ENCODE data around the gene GPSM1.

Gene GPSM1

DNA sequence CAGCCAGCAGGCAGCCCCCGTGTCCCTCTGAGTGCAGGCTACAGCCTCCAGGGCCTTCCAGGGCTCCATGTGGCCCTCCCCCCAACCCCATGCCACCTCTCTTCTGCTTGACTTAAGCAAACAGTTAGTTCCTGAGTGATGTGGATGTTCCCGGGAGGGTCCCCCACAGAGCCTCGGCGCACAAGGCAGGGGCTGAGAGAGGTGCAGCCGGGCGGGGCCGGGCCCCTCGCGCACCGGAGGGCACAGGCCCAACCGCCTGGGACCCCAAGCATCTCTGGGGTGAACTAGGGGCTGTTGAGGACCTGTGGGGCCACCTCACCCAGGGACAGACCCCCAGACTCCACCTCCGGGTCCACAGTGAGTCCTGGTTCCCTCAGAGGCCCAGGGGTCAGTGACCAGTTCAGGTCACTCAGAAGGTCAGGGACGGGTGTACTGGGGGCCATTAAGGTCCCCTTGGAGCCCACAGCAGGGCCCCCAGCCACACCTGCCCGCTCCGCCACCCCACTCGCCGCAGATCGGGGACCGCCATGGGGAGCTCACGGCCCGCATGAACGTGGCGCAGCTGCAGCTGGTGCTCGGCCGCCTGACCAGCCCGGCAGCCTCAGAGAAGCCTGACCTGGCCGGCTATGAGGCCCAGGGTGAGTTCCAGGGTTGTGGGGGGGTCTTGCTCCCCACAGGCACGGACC, 13.2 kb downstream of the GPSM1 start:
- H3K27me3 ChIP-seq (ENCODE audit: insufficient read depth, low read length), result no peaks in the 10 kb centered on the region
- H3K4me3 ChIP-seq (ENCODE audit: low read length), result no peak overlapping the region
- no peaks in the 10 kb centered on the region for H3K9me3 ChIP-seq (ENCODE audit: insufficient read depth, low read depth, low read length)
- no peak overlapping the region for H3K9ac ChIP-seq (ENCODE audit: low read depth, low read length)
- no peaks in the 10 kb centered on the region for H3K36me3 ChIP-seq (ENCODE audit: insufficient read depth, low read depth, low read length)
- H3K4me1 ChIP-seq (ENCODE audit: insufficient read depth, low read length), result no peaks in the 10 kb centered on the region
- H3K27ac ChIP-seq (ENCODE audit: low read length), result no peak overlapping the region

DNA sequence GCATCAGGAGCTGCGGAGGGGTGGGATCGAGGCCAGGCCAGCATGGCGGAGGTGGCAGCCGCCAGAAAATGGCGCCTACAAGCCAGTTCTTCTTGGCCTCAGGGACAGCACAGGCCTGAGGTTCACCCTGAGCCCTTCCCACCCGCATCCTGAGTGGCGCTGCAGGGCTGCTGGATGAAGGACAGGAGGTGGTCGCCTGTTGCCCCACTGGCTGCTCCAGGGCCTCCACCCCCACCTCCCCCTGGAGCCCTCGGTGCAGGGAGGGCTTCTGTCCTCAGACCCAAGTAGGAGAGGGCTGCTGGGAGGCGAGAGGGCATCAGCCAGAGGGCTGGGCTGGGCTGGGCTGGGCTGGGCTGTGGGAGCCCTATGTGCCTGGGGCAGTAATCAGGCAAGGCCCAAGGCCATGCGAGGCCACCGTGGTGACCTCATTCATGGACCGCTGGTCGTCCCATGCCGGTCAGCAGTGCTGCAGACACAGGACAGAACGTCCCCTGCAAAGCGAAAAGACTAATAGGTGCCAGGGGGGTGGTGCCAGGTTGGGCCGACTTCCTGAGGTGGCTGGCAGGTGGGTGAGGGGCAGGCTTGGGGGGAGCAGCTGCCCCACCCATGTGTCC, 13.8 kb downstream of the GPSM1 start:
- no peaks in the 10 kb centered on the region for H3K36me3 ChIP-seq (ENCODE audit: insufficient read depth, low read depth, low read length)
- no peaks in the 10 kb centered on the region for H3K27me3 ChIP-seq (ENCODE audit: insufficient read depth, low read length)
- no peaks in the 10 kb centered on the region for H3K4me1 ChIP-seq (ENCODE audit: insufficient read depth, low read length)

GRCh38 chr9:136341769-136342168, 14.4 kb downstream of the GPSM1 start:
- Histone ChIP-seq H3K4me1 (ENCODE audit: insufficient read depth, low read length) (no peaks in the 10 kb centered on the region), H3K36me3 (ENCODE audit: insufficient read depth, low read depth, low read length) (no peaks in the 10 kb centered on the region), H3K9me3 (ENCODE audit: insufficient read depth, low read depth, low read length) (no peaks in the 10 kb centered on the region), H3K27me3 (ENCODE audit: insufficient read depth, low read length) (no peaks in the 10 kb centered on the region), H3K27ac (ENCODE audit: low read length) (no peak overlapping the region), H3K9ac (ENCODE audit: low read depth, low read length) (no peak overlapping the region; the same call in 1 of the 2 replicates), H3K4me3 (ENCODE audit: low read length) (peak overlapping the region; percentile 66; the same call in 1 of the 2 replicates)

More for the DNA sequence above, 13.8 kb downstream of the GPSM1 start:
- Histone ChIP-seq H3K4me3 (ENCODE audit: low read length) (no peak overlapping the region), H3K27ac (ENCODE audit: low read length) (no peak overlapping the region), H3K9me3 (ENCODE audit: insufficient read depth, low read depth, low read length) (no peaks in the 10 kb centered on the region), H3K9ac (ENCODE audit: low read depth, low read length) (no peak overlapping the region)

GRCh38 chr9:136342181-136343120, 15.1 kb downstream of the GPSM1 start:
- Histone ChIP-seq H3K4me3 (ENCODE audit: low read length) (peak overlapping the region; percentile 66; the same call in 1 of the 2 replicates), H3K9ac (ENCODE audit: low read depth, low read length) (peak overlapping the region; percentile 73)

GRCh38 chr9:136343121-136343883, 16.0 kb downstream of the GPSM1 start:
- H3K4me3 ChIP-seq (ENCODE audit: low read length), result peak overlapping the region; percentile 66; the same call in 1 of the 2 replicates

More at GRCh38 chr9:136342181-136343120, 15.1 kb downstream of the GPSM1 start:
- H3K27ac ChIP-seq (ENCODE audit: low read length), result no peak overlapping the region
- H3K36me3 ChIP-seq (ENCODE audit: insufficient read depth, low read depth, low read length), result no peaks in the 10 kb centered on the region
- H3K27me3 ChIP-seq (ENCODE audit: insufficient read depth, low read length), result no peaks in the 10 kb centered on the region
- H3K4me1 ChIP-seq (ENCODE audit: insufficient read depth, low read length), result no peaks in the 10 kb centered on the region
- no peaks in the 10 kb centered on the region for H3K9me3 ChIP-seq (ENCODE audit: insufficient read depth, low read depth, low read length)

GRCh38 chr9:136343884-136344269, 16.5 kb downstream of the GPSM1 start:
- no peaks in the 10 kb centered on the region for H3K36me3 ChIP-seq (ENCODE audit: insufficient read depth, low read depth, low read length)
- no peak overlapping the region for H3K4me3 ChIP-seq (ENCODE audit: low read length)
- H3K27ac ChIP-seq (ENCODE audit: low read length), result no peak overlapping the region
- no peaks in the 10 kb centered on the region for H3K4me1 ChIP-seq (ENCODE audit: insufficient read depth, low read length)
- no peaks in the 10 kb centered on the region for H3K27me3 ChIP-seq (ENCODE audit: insufficient read depth, low read length)
- no peaks in the 10 kb centered on the region for H3K9me3 ChIP-seq (ENCODE audit: insufficient read depth, low read depth, low read length)
- no peak overlapping the region for H3K9ac ChIP-seq (ENCODE audit: low read depth, low read length)

More at GRCh38 chr9:136343121-136343883, 16.0 kb downstream of the GPSM1 start:
- Histone ChIP-seq H3K4me1 (ENCODE audit: insufficient read depth, low read length) (no peaks in the 10 kb centered on the region), H3K36me3 (ENCODE audit: insufficient read depth, low read depth, low read length) (no peaks in the 10 kb centered on the region), H3K9me3 (ENCODE audit: insufficient read depth, low read depth, low read length) (no peaks in the 10 kb centered on the region), H3K27me3 (ENCODE audit: insufficient read depth, low read length) (no peaks in the 10 kb centered on the region), H3K27ac (ENCODE audit: low read length) (no peak overlapping the region), H3K9ac (ENCODE audit: low read depth, low read length) (peak overlapping the region; percentile 73)

- Histone ChIP-seq H3K27ac (ENCODE audit: low read length) (no peak overlapping the region), H3K4me3 (ENCODE audit: low read length) (no peak overlapping the region), H3K27me3 (ENCODE audit: insufficient read depth, low read length) (no peaks in the 10 kb centered on the region), H3K9me3 (ENCODE audit: insufficient read depth, low read depth, low read length) (no peaks in the 10 kb centered on the region), H3K9ac (ENCODE audit: low read depth, low read length) (no peak overlapping the region), H3K36me3 (ENCODE audit: insufficient read depth, low read depth, low read length) (no peaks in the 10 kb centered on the region), H3K4me1 (ENCODE audit: insufficient read depth, low read length) (no peaks in the 10 kb centered on the region)
Observed at GRCh38 chr9:136344544-136345280, 17.4 kb downstream of the GPSM1 start.

DNA sequence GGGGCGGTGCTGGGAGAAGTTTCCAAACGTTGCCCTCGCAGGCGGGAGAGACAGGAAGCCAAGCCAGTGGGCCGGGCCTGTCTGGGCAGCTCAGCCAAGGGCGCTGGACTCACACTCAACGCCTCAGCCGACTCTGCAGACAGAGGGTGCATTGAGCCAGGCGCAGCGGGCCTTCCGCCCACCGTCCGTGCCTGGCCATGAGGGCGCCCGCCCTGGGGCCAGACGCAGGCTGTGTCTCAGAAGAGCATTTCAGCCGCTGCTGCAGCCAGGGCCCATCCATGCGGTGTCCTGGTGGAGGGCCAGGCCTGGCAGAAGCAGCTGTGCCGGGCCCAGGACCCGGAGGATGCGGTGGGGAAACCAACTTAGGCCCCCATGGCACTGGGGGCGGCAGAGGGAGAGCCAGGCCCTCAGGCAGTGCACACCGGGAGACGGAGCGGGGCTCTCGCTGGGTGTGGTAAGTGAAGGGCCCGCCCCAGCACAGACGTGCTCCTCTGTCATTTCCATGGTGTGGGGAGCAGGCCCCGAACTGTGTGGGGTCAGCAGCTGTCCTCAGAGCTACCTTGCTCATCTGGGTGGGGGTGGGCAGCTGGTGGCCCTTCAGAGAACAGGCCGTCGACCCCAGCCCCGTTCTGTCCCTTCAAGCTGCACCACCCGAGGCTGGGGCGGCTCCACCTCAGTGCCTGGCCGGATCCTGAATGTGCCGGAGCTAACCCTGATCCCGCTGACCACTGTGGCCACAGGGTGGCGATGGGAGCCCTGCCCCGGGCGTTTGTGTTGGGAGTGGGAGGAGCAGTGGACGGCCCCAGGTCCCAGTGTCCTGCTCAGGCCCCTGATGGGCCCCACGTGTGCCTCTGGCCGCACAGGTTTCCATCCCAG, 18.2 kb downstream of the GPSM1 start:
- Histone ChIP-seq H3K9ac (ENCODE audit: low read depth, low read length) (no peak overlapping the region), H3K4me1 (ENCODE audit: insufficient read depth, low read length) (no peaks in the 10 kb centered on the region), H3K4me3 (ENCODE audit: low read length) (no peak overlapping the region)

GRCh38 chr9:136346157-136346481, 18.8 kb downstream of the GPSM1 start:
- H3K36me3 ChIP-seq (ENCODE audit: insufficient read depth, low read depth, low read length), result no peaks in the 10 kb centered on the region
- H3K27me3 ChIP-seq (ENCODE audit: insufficient read depth, low read length), result no peaks in the 10 kb centered on the region
- no peaks in the 10 kb centered on the region for H3K9me3 ChIP-seq (ENCODE audit: insufficient read depth, low read depth, low read length)
- H3K4me1 ChIP-seq (ENCODE audit: insufficient read depth, low read length), result no peaks in the 10 kb centered on the region
- no peak overlapping the region for H3K9ac ChIP-seq (ENCODE audit: low read depth, low read length)
- no peak overlapping the region for H3K4me3 ChIP-seq (ENCODE audit: low read length)
- no peak overlapping the region for H3K27ac ChIP-seq (ENCODE audit: low read length)

More for the DNA sequence above, 18.2 kb downstream of the GPSM1 start:
- Histone ChIP-seq H3K36me3 (ENCODE audit: insufficient read depth, low read depth, low read length) (no peaks in the 10 kb centered on the region), H3K9me3 (ENCODE audit: insufficient read depth, low read depth, low read length) (no peaks in the 10 kb centered on the region), H3K27ac (ENCODE audit: low read length) (no peak overlapping the region), H3K27me3 (ENCODE audit: insufficient read depth, low read length) (no peaks in the 10 kb centered on the region)

GRCh38 chr9:136346927-136347465, 19.7 kb downstream of the GPSM1 start:
- H3K9me3 ChIP-seq (ENCODE audit: insufficient read depth, low read depth, low read length), result no peaks in the 10 kb centered on the region
- H3K36me3 ChIP-seq (ENCODE audit: insufficient read depth, low read depth, low read length), result no peaks in the 10 kb centered on the region
- H3K4me3 ChIP-seq (ENCODE audit: low read length), result no peak overlapping the region
- H3K27ac ChIP-seq (ENCODE audit: low read length), result no peak overlapping the region
- no peak overlapping the region for H3K9ac ChIP-seq (ENCODE audit: low read depth, low read length)
- no peaks in the 10 kb centered on the region for H3K4me1 ChIP-seq (ENCODE audit: insufficient read depth, low read length)
- no peaks in the 10 kb centered on the region for H3K27me3 ChIP-seq (ENCODE audit: insufficient read depth, low read length)

All from iPS-20b (cell line).